ENCODE results near the gene RLN3.
A peak's percentile ranks its signal among the peaks of the same experiment; 100 is the strongest.
"Not testable (repeated sequence)": the region's sequence is repeated elsewhere in the genome, so short reads cannot be mapped to it uniquely, and the experiment has no call there.

The RLN3 gene

DNA sequence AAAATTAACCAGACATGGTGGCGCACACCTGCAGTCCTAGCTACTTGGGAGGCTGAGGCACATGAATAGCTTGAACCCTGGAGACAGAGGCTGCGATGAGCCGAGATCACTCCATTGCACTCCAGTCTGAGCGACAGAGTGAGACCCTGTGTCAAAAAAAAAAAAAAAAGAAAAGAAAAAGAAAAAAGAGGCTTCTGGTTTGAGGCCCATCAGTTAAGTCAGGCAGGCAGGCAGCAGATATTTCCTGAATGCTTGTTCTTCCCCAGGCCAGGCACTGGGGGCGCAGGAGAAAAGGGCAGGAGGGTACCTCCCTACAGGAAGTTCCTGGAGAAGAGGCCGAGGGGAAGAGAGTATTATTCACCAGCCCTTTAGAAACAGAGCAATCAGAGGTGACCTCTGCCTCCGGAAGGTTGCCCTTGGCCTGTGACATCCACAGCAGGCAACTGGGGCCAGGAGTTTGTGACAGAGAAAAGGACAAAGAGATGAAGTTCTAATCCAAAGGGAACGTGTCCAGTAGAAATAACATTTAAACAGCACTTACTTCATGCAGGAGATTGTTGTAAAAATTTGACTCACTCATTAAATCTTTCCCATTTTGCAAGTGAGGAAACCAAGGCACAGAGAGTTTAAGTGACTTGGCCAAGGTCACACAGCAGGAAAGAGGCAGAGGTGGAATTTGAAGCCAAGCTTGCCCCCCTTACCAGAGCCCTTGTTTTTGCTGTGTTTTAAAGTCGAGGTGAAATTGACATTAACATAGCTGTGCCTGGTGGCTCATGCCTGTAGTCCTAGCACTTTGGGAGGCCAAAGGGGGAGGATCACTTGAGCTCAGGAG, 4.3 kb upstream of the RLN3 start:
- DNase-seq = no peak

DNA sequence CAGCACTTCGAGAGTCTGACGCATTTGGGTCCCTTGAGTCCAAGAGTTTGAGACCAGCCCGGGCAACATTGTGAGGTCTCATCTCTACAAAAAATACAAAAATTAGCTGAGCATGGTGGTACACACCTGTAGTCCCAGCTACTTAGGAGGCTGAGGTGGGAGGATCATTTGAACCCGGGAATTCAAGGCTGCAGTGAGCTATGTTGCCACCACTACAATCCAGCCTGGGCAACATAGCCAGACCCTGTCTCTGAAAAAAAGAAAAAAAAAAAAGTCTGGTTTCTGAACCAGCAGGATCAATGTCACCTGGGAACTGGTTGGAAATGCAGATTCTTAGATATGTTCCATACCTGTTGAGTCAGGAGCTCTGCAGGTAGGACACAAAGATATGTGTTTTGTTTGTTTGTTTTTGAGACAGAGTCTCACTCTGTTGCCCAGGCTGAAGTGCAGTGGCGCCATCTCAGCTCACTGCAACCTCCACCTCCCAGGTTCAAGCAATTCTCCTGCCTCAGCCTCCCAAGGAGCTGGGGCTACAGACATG, 1.2 kb upstream of the RLN3 start:
- not testable (repeated sequence) for DNase-seq

DNA sequence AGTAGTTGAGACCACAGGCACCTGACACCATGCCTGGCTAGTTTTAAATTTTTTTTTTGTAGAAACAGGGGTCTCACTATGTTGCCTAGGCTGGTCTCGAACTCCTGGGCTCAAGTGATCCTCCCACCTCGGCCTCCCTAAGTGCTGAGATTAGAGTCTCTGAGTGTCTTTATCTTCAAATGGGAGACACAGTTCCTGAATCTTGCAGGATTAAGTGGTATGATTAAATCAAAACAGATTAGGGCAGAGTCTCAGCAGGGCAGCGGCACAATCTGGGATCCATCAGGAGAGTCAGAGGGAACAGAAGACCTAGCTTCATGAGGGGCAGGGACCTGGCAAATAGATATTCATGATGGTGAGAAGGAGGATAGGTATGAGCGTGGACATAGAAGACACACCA, 953 bp downstream of the RLN3 start:
- DNase-seq = no peak

DNA sequence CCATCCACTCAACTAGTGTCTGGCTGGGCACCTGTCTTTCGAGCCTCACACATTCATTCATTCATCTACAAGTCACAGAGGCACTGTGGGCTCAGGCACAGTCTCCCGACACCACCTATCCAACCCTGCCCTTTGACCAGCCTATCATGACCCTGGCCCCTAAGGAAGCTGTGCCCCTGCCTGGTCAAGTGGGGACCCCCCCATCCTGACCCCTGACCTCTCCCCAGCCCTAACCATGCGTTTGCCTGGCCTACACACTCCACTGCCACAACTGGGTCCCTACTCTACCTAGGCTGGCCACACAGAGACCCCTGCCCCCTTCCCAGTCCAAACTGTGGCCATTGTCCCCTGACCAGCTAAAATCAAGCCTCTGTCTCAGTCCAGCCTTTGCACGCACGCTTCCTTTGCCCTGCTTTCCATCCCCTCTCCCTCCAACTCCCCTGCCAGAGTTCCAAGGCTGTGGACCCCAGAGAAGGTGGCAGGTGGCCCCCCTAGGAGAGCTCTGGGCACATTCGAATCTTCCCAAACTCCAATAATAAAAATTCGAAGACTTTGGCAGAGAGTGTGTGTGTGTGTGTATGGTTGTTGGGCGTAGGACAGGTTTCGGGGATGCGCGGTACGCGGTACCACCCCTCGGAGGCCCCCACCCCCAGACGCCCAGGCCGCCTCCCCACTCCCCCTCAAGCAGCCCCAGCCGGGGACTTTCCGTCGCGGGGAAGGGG, 3.2 kb downstream of the RLN3 start:
- no peak for DNase-seq

DNA sequence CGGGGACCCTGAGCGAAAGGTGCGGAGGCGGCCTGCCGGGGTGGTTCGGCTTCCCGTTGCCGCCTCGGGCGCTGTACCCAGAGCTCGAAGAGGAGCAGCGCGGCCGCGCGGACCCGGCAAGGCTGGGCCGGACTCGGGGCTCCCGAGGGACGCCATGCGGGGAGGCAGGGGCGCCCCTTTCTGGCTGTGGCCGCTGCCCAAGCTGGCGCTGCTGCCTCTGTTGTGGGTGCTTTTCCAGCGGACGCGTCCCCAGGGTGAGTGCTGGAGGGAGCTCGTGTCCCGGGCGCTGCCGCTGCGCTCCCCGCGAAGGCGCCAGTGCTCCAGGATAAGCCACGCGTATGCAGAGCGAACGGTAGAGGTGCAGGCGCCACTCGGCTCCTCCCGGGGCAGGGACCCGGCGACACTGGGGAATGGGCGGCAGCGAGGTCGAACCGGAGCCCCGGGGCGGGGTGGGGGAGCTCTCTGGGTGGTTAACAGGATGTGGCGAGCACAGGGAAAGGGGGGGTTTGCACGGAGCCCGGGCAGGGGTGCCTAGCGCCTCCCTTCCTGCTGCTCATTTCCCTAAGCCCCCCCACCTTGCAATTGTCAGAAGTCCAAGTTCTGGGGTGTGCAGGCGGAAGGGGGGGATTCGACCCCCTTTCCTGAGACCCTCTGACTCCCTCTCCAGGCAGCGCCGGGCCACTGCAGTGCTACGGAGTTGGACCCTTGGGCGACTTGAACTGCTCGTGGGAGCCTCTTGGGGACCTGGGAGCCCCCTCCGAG, 4.0 kb downstream of the RLN3 start, which contains the start of gene IL27RA:
Gene IL27RA (plus strand): TSS at position 44 of the 762 bp plus-strand sequence. CDS start 111 bp downstream, at position 155.
- DNase-seq = peak; percentile 59

DNA sequence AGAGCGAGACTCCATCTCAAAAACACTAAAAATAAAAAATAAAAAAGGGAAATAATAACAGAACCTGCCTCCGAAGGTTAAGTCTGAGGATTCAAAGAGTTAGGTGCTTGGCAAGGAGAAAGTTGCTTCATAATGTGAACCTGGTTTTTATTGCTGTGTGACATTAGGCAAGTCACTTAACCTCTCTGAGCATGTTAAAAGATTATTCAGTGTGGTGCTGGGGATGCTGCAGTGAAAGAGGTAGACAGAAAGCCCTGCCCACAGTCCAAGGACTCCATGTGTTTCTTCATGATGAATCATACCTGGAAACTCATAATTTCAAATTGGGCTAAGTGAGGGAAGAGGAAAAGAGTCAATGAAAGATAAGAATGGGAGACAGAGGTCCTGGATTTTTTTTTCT, 6.0 kb downstream of the RLN3 start:
- no peak for DNase-seq

DNA sequence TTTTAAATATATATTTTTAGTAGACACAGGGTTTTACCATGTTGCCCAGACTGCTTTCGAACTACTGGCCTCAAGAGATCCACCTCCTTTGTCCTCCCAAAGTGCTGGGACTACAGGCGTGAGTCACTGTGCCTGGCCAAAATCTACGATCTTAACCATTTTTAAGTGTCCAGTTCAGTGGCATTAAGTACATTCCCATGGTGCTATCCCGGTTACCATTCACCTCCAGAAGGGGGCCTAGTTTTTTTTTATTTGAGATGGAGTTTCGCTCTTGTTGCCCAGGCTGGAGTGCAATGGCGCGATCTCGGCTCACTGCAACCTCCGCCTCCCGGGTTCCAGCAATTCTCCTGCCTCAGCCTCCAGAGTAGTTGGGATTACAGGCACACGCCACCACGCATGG, 7.2 kb downstream of the RLN3 start:
- not testable (repeated sequence) for DNase-seq

DNA sequence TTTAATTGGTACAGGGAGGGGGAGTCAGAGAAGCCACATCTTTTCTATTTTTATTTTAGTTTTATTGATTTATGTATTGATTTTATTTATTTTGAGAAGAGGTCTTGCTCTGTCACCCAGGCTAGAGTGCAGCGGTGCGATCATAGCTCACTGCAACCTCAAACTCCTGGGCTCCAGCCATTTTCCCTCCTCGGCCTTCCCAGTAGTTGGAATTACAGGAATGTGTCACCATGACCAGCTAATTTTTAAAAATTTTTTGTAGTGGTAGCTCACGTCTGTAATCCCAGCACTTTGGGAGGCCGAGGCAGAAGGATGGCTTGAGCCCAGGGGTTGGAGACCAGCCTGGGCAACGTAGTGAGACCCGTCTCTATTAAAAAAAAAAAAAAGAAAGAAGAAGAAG, 7.8 kb downstream of the RLN3 start:
- no peak for DNase-seq

DNA sequence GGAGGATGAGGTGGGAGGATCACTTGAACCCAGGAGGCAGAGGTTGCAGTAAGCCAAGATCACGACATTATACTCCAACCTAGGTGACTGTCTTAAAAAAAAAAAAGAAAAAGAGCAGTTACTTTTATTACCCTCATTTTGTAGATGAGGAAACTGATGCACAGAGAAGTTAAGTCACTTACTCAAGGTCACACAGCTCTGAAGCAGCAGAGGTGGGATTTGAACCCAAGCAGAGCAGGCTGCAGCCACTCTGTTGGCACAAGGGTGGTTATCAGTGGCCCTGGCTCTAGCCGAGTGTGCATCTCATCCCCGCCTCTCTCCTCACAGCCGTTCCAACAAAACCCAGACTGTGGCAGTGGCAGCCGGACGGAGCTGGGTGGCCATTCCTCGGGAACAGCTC, 11.2 kb downstream of the RLN3 start:
- no peak for DNase-seq

DNA sequence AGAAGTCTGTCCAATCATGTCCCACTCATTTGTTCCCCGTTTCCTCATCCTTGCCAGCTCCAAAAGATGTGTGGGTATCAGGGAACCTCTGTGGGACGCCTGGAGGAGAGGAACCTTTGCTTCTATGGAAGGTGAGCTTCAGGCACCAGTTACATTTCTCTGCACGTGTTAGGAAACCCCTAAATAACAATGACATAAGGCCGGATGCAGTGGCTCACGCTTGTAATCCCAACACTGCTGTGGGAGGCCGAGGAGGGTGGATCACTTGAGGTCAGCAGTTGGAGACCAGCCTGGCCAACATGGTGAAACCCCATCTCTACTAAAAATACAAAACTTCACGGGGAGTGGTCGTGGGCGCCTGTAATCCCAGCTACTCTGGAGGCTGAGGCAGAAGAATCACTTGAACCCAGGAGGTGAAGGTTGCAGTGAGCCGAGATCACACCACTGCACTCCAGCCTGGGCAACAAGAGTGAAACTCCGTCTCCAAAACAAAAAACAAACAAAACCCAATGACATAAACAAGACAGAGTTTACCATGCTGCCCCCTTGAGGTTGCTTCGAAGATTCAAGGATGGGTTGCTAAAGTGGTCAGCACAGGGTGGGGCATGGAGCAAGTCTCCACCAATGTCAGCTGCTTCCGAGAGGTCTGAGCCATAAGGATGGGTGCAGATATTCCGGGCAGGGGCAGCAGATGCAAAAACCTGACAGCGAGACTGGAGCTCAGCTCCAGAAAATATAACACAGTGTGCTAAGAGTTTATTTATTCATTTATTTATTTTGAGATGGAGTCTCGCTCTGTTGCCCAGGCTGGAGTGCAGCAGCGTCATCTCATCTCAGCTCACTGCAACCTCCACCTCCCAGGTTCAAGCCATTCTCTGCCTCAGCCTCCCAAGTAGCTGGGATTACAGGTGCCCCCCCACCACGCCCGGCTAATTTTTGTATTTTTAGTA, 15.0 kb downstream of the RLN3 start:
- DNase-seq = peak; percentile 45

DNA sequence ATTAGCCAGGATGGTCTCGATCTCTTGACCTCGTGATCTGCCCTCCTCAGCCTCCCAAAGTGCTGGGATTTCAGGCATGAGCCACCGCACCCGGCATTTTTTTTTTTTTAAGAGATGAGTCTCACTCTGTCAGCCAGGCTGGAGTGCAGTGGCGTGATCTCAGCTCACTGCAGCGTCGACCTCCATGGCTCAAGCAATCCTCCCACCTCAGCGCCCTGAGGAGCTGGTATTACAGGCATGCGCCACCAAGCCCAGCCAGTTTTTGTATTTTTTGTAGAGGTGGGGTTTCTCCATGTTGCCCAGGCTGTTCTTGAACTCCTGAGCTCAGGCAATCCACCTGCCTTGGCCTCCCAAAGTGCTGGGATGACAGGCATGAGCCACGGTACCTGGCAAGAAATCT, 19.9 kb downstream of the RLN3 start:
- not testable (repeated sequence) for DNase-seq

DNA sequence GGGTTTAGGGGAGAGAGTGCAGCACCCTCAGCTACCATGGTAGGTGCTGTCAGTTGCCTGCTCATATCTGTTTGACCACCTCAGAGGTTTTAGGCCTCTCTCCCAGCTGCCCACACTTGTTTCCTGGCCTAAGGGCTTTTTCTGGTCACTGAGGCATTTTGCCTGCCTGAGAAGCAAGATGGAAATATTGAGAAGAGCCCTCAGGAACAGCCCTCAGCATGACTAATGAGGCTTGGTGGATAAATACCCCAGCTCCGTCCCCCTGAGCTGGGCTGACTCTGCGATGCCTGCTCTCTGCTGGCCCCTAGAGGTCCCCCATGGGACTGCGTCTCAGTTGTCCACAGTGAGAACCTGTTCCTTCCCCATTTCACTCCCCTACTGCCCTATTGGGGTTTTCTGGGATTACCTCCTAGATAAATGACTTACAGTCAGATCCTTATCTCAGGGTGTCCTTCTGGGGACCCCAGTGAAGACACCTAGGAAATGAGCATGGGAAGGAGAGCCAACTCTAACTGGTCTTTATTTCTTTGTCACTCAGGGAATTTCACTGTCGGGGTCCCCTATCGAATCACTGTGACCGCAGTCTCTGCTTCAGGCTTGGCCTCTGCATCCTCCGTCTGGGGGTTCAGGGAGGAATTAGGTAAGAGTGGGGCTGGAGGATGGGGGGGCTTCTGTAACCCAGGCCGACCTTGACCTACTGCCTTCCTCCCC, 20.6 kb downstream of the RLN3 start:
- DNase-seq = no peak

DNA sequence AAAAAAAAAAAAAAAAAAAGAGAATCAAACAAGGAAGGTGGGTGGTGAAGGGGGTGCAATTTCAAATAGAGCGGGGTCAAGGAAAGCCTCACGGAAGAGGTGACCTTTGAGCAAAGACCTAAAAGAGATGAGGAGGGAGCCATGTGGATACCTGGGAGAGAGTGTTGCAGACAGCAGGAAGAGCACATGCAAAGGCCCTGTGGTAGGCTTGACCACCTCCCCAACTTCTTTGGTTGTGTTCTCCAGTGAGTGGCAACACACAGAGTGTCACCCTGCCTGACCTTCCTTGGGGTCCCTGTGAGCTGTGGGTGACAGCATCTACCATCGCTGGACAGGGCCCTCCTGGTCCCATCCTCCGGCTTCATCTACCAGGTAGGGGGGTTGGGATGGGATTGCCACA, 22.6 kb downstream of the RLN3 start:
- DNase-seq = no peak

DNA sequence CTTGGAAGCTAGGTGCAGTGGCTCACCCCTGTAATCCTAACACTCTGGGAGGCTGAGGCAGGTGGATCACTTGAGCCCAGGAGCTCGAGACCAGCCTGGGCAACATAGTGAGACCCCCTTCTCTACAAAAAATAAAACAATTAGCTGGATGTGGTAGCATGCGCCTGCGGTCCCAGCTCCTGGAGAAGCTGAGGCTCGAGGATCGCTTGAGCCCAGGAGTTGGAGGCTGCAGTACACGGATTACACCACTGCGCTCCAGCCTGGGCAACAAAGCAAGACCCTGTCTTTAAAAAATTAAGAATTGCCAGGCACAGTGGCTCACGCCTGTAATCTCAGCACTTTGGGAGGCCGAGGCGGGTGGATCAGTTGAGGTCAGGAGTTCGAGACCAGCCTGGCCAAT, 23.0 kb downstream of the RLN3 start:
- not testable (repeated sequence) for DNase-seq

DNA sequence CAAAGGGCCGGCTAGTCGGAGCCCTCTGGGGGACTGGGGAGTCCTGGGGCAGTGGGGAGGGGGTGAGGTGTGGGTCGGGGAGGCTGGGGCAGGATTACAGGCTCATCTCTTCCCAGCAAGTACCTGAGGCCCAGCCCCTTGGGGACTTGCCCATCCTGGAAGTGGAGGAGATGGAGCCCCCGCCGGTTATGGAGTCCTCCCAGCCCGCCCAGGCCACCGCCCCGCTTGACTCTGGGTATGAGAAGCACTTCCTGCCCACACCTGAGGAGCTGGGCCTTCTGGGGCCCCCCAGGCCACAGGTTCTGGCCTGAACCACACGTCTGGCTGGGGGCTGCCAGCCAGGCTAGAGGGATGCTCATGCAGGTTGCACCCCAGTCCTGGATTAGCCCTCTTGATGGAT, 24.0 kb downstream of the RLN3 start:
- DNase-seq = no peak

DNA sequence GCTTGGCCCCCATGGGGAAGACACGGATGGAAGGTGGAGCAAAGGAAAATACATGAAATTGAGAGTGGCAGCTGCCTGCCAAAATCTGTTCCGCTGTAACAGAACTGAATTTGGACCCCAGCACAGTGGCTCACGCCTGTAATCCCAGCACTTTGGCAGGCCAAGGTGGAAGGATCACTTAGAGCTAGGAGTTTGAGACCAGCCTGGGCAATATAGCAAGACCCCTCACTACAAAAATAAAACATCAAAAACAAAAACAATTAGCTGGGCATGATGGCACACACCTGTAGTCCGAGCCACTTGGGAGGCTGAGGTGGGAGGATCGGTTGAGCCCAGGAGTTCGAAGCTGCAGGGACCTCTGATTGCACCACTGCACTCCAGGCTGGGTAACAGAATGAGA, 24.5 kb downstream of the RLN3 start:
- DNase-seq = no peak

DNA sequence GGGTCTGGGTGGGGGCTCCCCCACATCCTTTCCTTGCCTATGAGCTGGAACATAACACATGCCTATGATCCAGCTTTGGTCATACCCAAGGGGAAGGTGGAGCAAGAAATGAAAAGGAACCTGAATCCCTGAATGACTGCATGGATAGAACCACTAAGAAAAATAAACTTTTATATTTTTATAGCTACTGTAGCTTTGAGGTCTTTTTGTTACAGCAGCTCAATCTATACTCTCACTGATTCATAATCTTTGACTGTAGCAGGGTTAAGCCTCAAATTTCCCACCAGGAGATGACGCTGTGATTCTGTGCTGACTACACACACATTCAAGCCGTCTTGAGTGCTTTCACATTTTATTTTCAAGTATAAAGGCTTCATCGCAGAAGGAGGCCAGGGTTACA, 25.1 kb downstream of the RLN3 start:
- DNase-seq = no peak

DNA sequence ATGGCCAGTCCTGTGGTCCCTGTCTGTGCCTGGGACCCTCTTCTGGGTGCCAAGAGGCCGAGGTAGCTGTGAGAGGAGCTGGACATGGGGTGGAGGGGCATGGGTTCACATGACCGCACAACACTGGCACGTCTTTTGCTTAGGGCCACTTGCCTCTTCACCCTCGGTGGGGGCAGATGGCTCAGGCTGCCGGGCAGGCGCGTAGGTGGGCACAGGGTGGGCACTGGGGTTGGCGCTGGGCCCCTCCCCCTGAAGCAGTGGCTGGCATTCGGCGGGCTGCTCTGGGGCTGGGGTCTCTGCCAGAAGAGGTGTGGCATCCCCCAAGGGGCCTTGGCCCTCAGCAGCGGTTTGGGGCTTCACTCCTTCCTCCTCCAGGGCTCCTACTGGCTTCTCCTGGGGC, 25.6 kb downstream of the RLN3 start:
- DNase-seq = no peak

DNA sequence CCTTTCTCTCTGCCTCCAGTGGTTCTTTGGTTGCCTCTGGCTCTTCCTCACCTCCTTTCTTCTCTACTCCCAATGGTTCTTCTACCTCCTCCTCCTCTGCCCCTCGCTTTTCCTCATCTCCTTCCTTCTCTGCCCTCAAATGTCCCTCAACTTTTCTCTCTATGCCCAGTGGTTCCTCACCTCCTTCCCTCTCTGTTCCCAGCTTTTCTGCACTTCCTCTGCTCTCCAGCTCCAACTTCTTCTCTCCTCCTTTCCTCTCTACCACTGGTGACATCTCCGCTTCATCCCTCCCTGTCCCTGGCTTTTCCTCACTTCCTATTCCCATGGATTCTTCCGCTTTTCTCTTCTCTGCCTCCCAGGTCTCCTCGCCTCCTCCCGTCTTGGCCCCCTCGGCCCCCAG, 26.2 kb downstream of the RLN3 start:
- no peak for DNase-seq

DNA sequence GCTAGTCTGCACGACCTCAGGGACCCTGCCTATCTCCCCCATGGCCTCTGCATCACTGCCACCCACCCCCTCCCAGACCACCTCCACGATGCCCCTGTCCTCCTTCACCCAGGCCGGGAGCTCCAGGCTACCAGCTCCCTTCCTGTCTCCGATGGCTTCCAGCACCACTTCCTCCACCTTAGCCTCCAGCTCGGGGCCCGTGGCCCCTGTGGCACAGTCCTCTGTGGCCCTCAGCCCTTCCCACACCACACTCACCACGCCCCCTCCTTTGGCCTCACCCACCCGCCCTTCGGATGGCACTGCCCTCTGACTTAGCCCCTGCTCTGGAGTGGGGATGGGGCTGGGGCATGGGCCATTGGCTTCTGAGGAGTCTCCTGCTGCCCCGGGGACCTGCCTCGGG, 26.8 kb downstream of the RLN3 start:
- no peak for DNase-seq

DNA sequence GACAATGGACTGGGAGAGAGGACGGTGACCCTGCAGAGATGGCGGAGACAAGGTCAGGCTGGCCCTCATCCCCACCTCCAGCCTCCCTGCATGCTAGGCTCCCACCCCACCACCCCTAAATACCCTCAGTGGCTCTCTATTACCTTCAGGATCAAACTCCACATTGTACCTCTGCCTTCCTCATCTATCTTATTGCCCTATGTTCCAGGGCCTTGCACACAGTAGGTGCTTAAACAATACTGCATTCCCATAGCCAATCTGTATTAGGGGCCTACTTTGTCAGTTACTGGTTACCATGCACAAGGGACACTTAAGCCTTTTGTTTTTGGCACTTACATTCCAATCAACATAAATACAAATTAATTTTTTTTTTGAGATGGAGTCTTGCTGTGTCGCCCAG, 27.4 kb downstream of the RLN3 start:
- no peak for DNase-seq
